ENCODE results near the gene ELP2. TPM values are rescaled to one million over a fixed set of nuclear protein-coding genes. Genes with fewer than 3 reads are reported as not detected.
"Not testable (repeated sequence)": the region's sequence is repeated elsewhere in the genome, so short reads cannot be mapped to it uniquely, and the experiment has no call there.

ELP2 gene
- 60.2 TPM for total RNA-seq

- Histone ChIP-seq H3K36me3 (peaks cover 0 to 1% of the 10 kb centered on the region in 2 donors), H3K27ac (peak within 1 kb of the TSS; percentile 97), H3K27me3 (no peaks in the 10 kb centered on the region), H3K4me1 (peaks cover 58% of the 10 kb centered on the region), H3K4me3 (peak within 1 kb of the TSS; percentile 83 to 96), H3K9me3 (no peaks in the 10 kb centered on the region)
- TF ChIP-seq POLR2AphosphoS5 (IDR thresholded peaks at IDR 0.05; ENCODE audit: insufficient read depth in 1 of 2, low read depth in 1 of 2) = peak; percentile 77 to 92
- peak in 1 of 2 donors; percentile 67 for TF ChIP-seq POLR2A (IDR thresholded peaks at IDR 0.05)
- TF ChIP-seq CTCF (IDR thresholded peaks at IDR 0.05) = peak in 1 of 3 experiments; percentile 19
- intact Hi-C loops (cut with DNase I) = loop anchor here (5.0 kb wide), 1 partner anchor 337 kb away; no protein-coding TSS in a partner anchor
- peak in 1 of 2 donors; percentile 97 for DNase-seq (ENCODE audit: extremely low spot score in 2 of 2)
Observed at GRCh38 chr18:36129300-36130038, at the start of gene ELP2, which contains the start of gene SLC39A6. TSS of gene ELP2 (plus strand) at chr18:36129899. CDS start at chr18:36129934, 35 bp downstream. TSS of gene SLC39A6 (minus strand) at chr18:36129340. CDS start at chr18:36127007, 2,333 bp downstream.

DNA sequence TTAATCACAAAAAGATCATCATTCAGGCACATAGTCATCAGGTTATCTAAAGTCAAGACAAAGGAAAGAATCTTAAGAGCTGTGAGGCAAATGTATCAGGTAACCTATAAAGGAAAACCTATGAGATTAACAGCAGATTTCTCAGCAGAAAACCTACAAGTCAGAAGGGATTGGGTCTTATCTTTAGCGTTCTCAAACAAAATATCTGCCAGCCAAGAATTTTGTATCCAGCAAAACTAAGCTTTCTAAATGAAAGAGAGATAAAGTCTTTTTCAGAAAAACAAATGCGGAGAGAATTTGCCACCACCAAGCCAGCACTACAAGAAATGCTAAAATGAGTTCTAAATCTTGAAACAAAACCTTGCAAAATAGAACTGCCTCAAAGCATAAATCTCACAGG lies 48.6 kb upstream of the ELP2 start:
- intact Hi-C loops (cut with DNase I); H3K4me3 ChIP-seq; H3K36me3 ChIP-seq; H3K9me3 ChIP-seq; H3K27me3 ChIP-seq; H3K4me1 ChIP-seq; DNase-seq (ENCODE audit: extremely low spot score in 2 of 2); H3K27ac ChIP-seq: not testable (repeated sequence)

DNA sequence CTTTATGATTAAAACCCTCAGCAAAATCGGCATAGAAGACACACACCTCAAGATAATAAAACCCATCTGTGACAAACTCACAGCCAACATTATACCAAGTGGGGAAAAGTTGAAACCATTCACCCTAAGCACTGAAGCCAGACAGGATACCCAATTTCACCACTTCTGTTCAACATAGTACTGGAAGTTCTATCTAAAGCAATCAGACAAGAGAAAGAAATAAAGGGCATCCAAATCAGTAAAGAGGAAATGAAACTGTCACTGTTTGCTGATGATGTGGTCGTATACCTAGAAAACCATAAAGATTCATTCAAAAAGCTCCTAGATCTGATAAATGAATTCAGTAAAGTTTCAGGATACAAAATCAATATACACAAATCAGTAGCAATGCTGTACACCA lies 46.0 kb upstream of the ELP2 start:
- H3K27ac ChIP-seq = no peak overlapping the region
- no peak for DNase-seq (ENCODE audit: extremely low spot score in 2 of 2)
- no peaks in the 10 kb centered on the region for H3K4me1 ChIP-seq
- no peaks in the 10 kb centered on the region for H3K27me3 ChIP-seq
- no peaks in the 10 kb centered on the region for H3K36me3 ChIP-seq
- intact Hi-C loops (cut with DNase I) = no loop called here
- H3K9me3 ChIP-seq = no peaks in the 10 kb centered on the region
- TF ChIP-seq POLR2A (IDR thresholded peaks at IDR 0.05) (no peak), POLR2AphosphoS5 (IDR thresholded peaks at IDR 0.05; ENCODE audit: insufficient read depth in 1 of 2, low read depth in 1 of 2) (no peak), CTCF (IDR thresholded peaks at IDR 0.05) (no peak)
- H3K4me3 ChIP-seq = no peak overlapping the region

DNA sequence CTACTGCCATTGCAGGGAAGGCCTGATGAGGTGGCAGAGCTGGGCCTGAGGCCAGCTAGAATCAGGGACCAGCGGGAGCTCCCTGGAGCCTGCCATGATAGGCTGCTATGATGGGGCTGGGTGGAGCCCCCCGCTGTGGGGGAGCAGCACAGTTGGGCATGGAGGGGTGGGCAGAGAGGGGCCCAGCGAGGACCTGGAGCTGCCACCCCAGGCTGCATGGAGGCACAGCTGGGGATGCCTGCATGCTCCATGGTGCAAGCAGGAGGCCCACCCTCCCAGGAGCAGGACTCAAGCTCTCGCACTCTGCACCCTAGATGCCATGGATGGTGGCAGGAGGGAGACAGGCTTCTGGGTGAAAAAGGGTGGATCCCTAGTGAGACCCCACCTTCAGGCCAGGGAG lies 44.5 kb upstream of the ELP2 start:
- intact Hi-C loops (cut with DNase I) = no loop called here
- no peaks in the 10 kb centered on the region for H3K9me3 ChIP-seq
- H3K4me1 ChIP-seq = no peaks in the 10 kb centered on the region
- TF ChIP-seq POLR2AphosphoS5 (IDR thresholded peaks at IDR 0.05; ENCODE audit: insufficient read depth in 1 of 2, low read depth in 1 of 2) (no peak), POLR2A (IDR thresholded peaks at IDR 0.05) (no peak), CTCF (IDR thresholded peaks at IDR 0.05) (no peak)
- DNase-seq (ENCODE audit: extremely low spot score in 2 of 2) = no peak
- no peaks in the 10 kb centered on the region for H3K36me3 ChIP-seq
- H3K27ac ChIP-seq = no peak overlapping the region
- no peak overlapping the region for H3K4me3 ChIP-seq
- H3K27me3 ChIP-seq = no peaks in the 10 kb centered on the region

- no peak overlapping the region for H3K4me3 ChIP-seq
- TF ChIP-seq CTCF (IDR thresholded peaks at IDR 0.05) = no peak
- TF ChIP-seq POLR2AphosphoS5 (IDR thresholded peaks at IDR 0.05; ENCODE audit: insufficient read depth in 1 of 2, low read depth in 1 of 2) = no peak
- TF ChIP-seq POLR2A (IDR thresholded peaks at IDR 0.05) = no peak
- no peaks in the 10 kb centered on the region for H3K9me3 ChIP-seq
- H3K4me1 ChIP-seq = no peaks in the 10 kb centered on the region
- no peaks in the 10 kb centered on the region for H3K27me3 ChIP-seq
- intact Hi-C loops (cut with DNase I) = no loop called here
- DNase-seq (ENCODE audit: extremely low spot score in 2 of 2) = no peak
- no peak overlapping the region for H3K27ac ChIP-seq
- no peaks in the 10 kb centered on the region for H3K36me3 ChIP-seq
Observed at GRCh38 chr18:36086186-36086585, 43.5 kb upstream of the ELP2 start.

Measured in vagina (tissue), 2 donors.